ENCODE measurements around the gene FOXRED1.

DNA sequence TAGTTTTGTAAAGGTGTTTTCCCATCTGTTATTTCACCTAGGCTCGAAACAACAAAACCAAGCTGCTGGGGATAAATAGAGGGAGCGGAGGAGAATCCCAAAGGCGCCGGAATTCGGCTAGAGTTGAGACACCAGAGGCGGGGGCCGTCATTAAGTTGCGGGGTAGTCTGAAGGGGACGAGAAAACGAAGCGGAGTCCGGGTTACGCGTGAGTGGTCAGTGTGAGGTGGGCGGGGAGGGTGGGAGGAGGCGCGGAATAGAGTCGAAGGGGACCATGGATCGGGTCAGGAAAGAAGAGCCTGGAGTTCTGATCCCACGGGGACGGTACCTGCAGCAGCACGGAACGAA lies 620 bp upstream of the FOXRED1 start:
- TF ChIP-seq, protein P1, sequence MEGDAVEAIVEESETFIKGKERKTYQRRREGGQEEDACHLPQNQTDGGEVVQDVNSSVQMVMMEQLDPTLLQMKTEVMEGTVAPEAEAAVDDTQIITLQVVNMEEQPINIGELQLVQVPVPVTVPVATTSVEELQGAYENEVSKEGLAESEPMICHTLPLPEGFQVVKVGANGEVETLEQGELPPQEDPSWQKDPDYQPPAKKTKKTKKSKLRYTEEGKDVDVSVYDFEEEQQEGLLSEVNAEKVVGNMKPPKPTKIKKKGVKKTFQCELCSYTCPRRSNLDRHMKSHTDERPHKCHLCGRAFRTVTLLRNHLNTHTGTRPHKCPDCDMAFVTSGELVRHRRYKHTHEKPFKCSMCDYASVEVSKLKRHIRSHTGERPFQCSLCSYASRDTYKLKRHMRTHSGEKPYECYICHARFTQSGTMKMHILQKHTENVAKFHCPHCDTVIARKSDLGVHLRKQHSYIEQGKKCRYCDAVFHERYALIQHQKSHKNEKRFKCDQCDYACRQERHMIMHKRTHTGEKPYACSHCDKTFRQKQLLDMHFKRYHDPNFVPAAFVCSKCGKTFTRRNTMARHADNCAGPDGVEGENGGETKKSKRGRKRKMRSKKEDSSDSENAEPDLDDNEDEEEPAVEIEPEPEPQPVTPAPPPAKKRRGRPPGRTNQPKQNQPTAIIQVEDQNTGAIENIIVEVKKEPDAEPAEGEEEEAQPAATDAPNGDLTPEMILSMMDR (IDR thresholded peaks at IDR 0.05), result no peak
- no peak for TF ChIP-seq POLR2A (IDR thresholded peaks at IDR 0.05)

Measured in body of pancreas (tissue), 4 donors.